Measurements from ENCODE around the gene EMILIN2. TPM values are rescaled to one million over a fixed set of nuclear protein-coding genes. Genes with fewer than 3 reads are reported as not detected.

Gene EMILIN2
- total and polyA plus RNA-seq, 2 of the 13 experiments (the other 11 are each of a cell fraction or from before 2014, with no cell fraction given) = 7.6 to 8.2 TPM

- ChIA-PET POLR2A (no interaction called here), CTCF (ENCODE audit: low intra/inter-chr PET ratio, low total read pairs) (no interaction called here)
- Histone ChIP-seq H3K27me3 (ENCODE audit: control insufficient read depth in 1 of 2, insufficient read depth in 2 of 2, low read length in 2 of 2) (peaks cover 0 to 8% of the 10 kb centered on the region in 2 experiments; a peak in 2 of 5 replicates), H3K36me3 (replicated peaks in 1 of 2; ENCODE audit: control insufficient read depth in 1 of 2, insufficient read depth in 2 of 2, low read length in 2 of 2) (no peaks in the 10 kb centered on the region), H2AFZ (ENCODE audit: low read length) (no peak overlapping the region), H3K4me3 (replicated peaks in 1 of 3; ENCODE audit: insufficient read depth in 1 of 3, low read depth in 2 of 3, low read length in 3 of 3) (no peak overlapping the region), H3K79me2 (ENCODE audit: insufficient read depth, low read length) (no peaks in the 10 kb centered on the region), H3K4me2 (ENCODE audit: low read depth, low read length) (no peak overlapping the region), H3K27ac (ENCODE audit: extremely low read length, insufficient read depth, low read length) (no peak overlapping the region), H3K9ac (ENCODE audit: insufficient read depth, low read depth, low read length) (no peak overlapping the region), H3K9me3 (ENCODE audit: low read length) (peaks cover 4% of the 10 kb centered on the region; the same call in 1 of the 2 replicates), H4K20me1 (ENCODE audit: insufficient read depth, low read length) (no peaks in the 10 kb centered on the region), H3K4me1 (ENCODE audit: insufficient read depth, low read length) (peaks cover 24% of the 10 kb centered on the region)
- in situ Hi-C loops (cut with HindIII; ENCODE audit: extremely low pct_ligation_motif_present, low pct_unique_long_range_greater_than_20kb) = no loop called here
- ATAC-seq = no peak
- no peak for FAIRE-seq
- BruUV-seq (replicated peaks) = no TSS peak
- TF ChIP-seq THAP9 (CRISPR knock-in tag; IDR thresholded peaks at IDR 0.05; ENCODE audit: borderline replicate concordance) = no peak
- TF ChIP-seq NFE2 (CRISPR knock-in tag; IDR thresholded peaks at IDR 0.05) = no peak
- TF ChIP-seq ZNF543 (CRISPR knock-in tag; IDR thresholded peaks at IDR 0.05) = no peak
- no peak for TF ChIP-seq STAT5B (CRISPR knock-in tag; IDR thresholded peaks at IDR 0.05)
- no peak for TF ChIP-seq TOE1 (CRISPR knock-in tag; IDR thresholded peaks at IDR 0.05)
- no peak for TF ChIP-seq RAD51 (IDR thresholded peaks at IDR 0.05; ENCODE audit: borderline replicate concordance)
- TF ChIP-seq ZNF225 (CRISPR knock-in tag; IDR thresholded peaks at IDR 0.05) = no peak
- no peak for TF ChIP-seq FOXA3 (CRISPR knock-in tag; IDR thresholded peaks at IDR 0.05)
- no peak for TF ChIP-seq ZBTB2 (CRISPR knock-in tag; IDR thresholded peaks at IDR 0.05; ENCODE audit: low read depth)
- intact Hi-C loops (cut with micrococcal nuclease; ENCODE audit: unreplicated experiment) = no loop called here
- DNase-seq (ENCODE audit: low spot score) = no peak
- WGBS (ENCODE audit: low lambda C conversion rate) = 24% methylated on average over 2 of the region's 2 CpGs
Measured at GRCh38 chr18:2823202-2823601, 23.6 kb upstream of the EMILIN2 start.

All from HepG2 (cell line).